ENCODE measurements around the gene SIDT1.

Gene SIDT1

DNA sequence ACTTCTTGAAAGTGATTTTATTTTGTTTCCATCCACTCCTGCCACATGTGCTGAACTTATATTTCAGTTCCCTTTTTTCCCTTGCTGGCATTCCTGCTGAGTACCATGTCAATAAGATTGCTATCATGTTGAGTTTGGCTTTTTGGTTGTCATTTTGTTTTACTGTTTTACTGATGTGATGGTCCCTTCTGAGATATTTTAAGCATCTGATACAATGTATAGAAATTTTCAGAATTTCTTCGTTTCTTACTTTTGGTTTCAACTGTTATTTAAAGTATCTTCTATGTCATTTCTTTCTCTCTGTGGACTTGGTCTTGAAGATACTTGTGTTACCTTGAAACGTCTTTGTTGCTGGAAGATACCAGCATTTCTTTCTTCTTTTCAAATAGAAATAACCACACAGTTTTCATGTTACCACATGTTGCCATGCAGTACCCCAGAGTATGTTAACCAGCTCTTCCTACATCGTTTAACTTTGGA lies 14.1 kb downstream of the SIDT1 start:
- DNase-seq: no peak

DNA sequence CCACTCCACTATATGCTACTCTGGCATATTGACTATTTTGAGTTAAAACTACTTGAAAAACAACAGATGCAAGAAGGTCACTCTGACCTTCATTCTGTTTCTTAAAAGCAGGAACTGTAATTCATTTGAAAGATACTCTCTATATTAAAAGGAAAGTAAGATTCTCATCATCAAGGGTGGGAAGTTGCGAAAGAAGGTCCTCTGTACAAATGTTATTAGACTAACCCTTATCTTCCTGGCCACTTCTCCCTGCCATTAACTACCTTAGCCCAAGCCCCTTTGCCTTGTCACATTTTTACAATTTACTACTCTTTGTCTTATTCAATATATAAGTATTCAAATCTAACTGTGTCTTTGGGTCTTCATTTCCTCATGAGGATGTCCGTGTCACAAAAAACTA lies 16.1 kb downstream of the SIDT1 start:
- DNase-seq: no peak

DNA sequence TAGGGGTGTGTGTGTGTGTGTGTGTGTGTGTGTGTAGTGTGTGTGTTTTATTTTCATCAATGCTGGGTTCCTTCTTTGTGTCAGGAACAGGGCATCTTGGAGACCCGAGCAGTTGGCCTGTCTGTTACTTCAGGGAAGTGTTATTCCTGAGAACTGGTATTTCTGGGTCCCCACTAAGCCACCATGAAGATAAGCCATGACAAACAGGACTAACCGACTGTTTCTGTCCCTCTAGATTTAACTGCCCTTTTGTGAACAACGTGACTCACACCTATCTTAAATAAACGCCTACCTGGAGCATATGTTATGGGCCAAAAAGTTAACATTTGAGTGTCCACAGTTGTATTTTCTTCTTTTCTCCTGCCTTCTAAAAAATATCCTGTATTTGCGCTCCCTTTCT lies 19.5 kb downstream of the SIDT1 start:
- DNase-seq: no peak

DNA sequence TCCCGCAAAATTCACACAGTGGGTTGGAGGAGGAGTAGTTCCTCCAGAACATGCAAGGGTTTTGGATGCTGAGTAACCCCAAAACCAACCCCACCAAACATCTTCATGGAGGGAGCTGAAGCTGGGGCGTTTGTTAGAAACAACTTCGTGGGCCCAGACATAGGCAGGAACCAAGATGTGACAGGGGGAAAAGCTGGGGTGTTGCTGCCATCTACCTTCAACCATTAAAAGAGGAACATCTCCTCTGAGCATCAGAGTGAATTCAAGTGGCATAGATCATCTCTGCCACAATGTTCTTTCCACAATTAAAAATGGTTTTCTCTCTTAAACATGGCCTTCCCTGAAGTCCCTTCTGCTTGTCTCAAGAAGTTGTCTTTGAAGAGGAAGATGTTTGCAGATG lies 20.5 kb downstream of the SIDT1 start:
- peak; percentile 3 for DNase-seq

DNA sequence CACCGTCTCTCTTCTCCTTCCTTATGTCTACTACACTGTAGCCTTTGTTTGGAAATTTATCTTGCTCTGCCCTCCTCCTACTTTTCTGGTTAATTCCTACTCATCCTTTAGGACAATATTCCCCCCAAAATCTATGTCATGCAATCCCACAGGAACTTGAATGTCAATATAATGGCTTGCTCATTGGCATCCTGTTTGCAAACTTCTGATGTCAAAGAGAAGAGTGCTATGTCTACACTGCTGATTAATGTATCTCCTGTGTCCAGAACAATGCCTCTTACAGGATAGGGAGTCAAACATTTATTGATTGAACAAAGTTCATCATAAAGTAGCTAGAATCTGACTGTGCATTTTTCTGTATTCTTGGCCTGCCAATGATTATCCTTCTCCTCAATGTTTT lies 22.8 kb downstream of the SIDT1 start:
- DNase-seq: no peak

DNA sequence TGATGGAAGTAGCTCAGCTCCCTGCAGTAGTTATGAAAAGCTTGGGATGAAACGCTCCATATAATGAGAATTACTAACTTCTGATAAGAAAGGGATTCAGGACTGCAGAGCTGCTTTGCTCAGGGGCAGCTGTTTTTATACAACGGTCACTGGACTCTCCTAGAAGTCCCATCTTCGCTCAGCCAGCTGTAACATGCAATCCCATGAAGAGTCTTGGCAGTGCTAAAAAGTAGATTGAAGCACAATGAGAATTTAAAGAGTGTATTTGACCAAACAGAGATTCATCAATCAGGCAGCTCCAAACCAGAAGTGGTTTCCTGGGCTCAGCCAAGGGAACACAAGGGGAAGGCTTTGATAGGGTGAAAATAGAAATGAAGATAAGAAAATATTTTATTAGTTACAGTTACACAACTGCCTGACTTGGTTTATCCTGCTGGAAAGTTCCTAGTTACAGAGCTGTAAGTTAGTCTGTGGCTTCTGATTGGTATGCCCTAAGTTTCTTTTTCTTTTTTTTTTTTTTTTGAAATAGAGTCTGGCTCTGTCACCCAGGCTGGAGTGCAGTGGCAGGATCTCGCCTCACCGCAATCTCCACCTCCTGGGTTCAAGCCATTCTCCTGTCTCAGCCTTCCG lies 24.1 kb downstream of the SIDT1 start:
- DNase-seq: no peak

DNA sequence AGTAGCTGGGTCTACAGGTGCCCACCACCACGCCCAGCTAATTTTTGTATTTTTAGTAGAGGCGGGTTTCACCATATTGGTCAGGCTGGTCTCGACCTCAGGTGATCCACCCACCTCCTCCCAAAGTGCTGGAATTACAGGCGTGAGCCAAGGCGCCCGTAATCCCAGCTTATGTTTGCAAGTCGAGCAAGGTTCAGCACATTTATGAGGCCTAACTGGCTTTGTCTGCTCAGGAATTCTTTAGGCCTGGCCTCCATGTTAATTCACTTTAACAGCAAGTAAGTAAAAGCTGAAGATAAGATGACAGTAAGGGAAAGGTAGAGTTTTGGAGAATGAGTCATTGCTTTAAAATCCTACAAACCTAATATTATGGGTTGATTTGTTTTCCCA lies 24.6 kb downstream of the SIDT1 start:
- no peak for DNase-seq

DNA sequence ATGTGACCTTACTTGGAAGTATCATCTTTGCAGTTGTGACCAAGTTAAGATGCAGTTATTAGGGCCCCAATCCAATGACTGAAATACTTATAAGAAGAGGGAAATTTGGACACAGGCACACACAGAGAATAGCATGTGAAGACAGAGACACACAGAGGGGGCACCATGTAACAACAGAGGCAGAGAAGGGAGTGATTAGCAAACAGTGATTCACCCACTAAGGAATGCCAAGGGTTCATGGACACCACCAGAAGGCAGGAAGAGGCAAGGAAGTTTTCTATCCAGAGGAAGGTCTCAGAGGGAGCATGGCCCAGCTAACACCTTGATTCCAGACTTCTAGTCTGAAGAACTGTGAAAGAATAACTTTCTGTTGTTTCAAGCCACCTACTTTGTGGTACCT lies 25.0 kb downstream of the SIDT1 start:
- DNase-seq: no peak

DNA sequence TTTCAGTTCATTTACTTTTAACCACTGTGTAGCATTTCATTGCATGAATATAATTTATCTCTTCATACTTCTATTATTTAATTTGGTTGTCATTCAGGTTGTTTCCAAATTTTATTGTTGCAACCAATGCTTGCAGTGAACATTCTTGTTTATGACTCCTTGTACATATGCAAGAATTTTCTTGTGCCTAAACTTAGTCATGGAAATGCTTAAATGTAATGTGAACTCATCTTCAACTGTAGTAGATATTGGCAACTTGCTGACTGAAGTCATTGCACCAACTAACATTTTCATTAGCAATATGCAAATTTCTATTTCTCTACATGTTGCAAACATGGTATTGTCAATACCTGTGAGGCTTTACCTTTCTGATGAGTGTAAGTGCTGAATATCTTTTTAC lies 26.7 kb downstream of the SIDT1 start:
- DNase-seq: no peak

DNA sequence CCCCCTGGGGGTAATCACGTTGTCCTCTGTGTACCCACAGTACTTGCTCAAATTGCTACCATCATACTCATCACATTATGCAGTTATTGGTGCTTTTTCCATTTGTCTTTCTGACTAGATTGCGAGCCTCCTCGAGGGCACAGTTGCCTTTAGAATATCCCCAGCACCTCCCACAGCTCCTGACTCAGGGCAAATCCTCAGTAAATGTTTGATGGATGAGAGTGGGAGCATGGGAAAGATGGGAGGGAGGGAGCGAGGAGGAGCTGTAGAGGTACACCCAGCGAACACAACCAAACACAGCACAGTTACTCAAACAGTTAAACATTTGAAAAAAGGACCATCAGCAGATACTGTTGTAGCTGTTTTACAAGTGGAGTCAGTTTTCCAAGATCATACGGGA lies 27.9 kb downstream of the SIDT1 start:
- peak; percentile 32 for DNase-seq

DNA sequence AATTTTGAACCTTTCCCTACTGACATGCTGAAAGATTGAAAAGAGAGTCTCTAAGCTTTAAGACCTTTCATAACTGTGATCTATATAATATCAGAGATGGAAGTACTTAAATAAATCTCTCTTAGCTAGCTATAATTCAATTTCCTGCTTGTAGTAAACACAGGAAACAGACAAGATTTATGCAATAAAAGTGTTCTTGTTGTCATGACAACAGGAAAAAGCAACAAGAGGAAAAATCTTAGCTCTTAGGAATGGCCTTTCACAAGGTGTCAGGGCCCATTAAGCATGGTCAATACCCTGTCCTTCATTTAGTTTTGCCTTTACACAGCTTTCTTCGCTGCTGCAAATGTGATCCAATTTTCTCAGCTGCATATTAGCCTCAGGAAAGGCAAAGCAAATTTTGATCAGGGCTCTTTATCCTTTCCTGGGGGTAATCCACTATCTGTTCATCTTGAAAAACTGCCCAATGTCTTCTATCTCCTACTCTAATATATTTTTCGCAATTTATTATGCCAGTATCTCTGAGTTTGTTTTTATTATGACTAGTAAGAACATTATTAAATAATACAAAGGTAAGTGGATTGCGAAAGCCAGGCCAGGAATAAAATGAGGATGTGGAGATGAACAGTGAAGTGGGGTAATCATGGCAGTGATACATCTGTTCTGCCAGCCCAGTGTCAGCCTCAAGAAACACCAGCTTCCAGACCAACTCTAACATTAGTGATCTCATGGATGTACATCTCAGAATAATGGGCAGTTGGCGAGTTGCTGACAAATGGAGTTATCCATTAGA lies 28.7 kb downstream of the SIDT1 start:
- peak; percentile 58 for DNase-seq

DNA sequence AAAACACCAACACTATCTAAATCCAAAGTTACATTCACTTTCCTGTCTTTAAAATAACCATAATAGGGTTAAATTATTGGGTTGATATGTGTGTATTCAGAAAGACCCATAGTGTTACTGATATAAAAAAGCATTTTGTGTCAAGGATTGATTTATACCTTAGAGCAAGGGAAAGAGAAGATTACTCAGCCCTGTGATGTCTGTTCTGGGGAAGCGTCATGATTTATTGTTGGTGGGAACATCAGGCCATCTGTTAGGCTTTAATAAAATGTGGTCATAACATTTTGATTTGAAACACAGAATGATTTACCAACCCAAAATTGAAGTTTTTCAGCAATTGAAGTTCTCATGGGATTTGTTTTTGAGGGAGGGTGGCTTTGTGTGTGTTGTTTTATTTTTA lies 33.2 kb downstream of the SIDT1 start:
- DNase-seq: peak; percentile 9

DNA sequence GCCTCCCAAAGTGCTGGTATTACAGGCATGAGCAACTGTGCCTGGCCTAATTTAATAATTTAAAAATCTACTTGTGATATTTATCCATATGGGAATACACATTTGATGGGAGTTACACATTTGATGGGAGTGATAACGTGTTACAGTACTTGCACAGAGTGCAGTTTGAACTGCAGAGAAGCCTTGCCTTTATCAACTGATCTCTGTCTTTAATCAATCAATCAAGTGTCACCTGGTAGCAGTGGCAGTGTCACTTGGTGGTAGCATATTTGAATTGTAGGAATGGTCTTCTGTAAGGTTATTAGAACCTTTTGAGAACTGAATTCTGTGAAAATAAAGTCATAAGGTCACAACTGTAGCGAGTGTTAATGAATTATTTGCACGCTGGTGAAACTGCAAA lies 37.8 kb downstream of the SIDT1 start:
- DNase-seq: no peak

DNA sequence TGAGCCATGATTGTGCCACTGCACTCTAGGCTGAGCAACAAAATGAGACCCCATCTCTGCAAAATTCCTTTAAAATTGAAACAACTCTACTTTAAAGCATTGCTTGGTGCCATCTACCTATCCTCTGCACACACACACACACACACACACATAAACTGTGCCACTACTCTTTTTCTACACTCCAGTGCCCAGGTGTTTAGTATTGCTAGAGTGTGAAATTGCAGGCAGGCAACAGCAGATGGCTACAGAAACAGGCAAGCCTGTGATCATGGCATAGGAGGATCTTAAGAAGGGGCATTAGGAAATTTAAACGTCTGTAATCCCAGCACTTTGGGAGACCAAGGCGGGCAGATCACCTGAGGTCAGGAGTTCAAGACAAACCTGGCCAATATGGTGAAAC lies 39.0 kb downstream of the SIDT1 start:
- DNase-seq: peak; percentile 27

DNA sequence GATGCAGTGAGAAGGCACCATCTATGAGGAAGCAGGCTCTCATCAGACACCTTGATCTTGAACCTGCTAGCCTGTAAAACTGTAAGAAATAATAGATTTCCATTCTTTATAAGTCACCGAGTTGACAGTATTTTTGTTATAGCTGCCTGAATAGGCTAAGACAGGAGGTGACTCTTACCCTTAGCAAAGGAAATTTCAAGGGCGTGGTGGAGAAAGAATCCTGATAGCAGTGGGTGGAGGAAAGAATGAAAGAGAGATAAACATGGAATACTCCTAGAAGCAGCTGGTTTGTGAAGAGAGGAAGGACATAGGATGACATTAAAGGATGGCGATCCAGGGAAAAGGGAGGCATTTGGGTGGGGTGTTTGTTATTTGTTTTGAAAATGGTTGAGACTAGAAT lies 41.4 kb downstream of the SIDT1 start:
- DNase-seq: no peak

DNA sequence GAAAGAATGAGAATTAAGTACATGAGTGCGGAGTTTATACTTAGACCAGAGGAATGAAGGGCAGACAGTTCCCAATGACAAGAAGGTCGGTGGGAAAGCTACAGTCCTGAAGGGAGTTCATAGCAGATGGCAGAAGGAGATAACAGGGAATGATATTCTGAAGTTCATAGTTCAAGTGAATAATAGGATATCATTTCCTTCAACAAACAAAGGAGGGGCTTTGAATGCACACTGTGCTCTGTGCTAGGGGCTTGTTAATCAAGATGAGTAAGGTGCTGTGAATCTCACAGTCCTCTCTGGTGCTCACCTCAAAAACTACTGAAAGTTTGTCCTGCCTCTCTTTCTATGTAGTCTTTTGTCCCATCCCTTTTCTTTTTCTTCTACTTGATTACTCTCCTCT lies 41.9 kb downstream of the SIDT1 start:
- peak; percentile 61 for DNase-seq

DNA sequence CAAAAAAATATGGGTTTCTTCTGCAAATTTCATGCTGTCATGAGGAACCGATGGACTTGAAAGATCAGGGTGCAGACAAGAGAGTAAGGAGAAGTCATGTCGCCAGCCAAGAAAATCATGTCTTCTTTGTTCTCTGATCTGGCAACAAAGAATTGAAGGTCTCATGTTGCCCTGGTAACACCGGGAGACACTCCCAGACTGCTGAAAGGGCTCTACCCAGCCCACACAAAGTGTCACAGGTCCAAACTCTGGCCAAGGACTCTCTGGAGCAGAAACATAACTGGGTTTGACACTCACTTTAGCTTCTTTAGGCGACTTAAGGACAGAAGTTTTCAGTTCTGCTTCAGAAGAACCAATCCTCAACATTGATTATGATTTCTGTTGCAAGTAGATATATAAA lies 42.9 kb downstream of the SIDT1 start:
- peak; percentile 79 for DNase-seq

DNA sequence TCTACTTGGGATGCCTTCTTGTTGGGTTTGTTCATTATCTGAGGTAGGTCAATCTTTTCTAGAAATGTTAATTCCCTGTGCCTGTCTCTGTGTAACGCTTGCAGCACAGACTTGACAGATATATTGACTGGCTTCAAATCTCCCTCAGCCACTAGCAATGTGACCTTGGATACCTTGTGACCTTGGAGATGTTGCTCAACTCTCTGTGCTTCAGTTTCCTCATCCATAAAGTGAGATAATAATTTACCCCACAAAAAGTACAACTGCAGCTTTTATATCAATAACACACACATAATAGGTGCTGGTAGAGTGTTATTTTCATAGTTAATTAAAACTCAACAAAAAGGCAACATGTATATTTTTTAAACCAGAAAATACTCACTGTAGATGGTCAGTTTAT lies 52.9 kb downstream of the SIDT1 start:
- no peak for DNase-seq

DNA sequence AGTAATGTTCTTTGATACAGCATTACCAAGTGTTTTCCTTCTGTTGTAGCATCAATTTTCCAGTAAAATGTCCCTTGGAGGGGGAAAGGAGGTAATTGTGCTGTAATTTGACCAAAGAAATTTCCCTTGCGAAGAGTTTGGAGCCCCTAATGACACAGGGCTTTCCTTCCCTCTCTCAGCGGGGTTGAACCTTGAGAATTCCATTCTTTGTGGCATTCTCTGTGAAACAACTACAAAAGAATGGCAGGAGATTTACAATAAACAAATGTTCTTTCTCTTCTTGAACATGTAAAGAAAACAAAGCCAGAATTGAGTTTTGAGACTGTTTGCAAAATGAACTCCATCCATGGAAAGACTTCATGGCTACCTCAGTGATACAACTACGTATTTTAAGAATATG lies 53.4 kb downstream of the SIDT1 start:
- DNase-seq: no peak

DNA sequence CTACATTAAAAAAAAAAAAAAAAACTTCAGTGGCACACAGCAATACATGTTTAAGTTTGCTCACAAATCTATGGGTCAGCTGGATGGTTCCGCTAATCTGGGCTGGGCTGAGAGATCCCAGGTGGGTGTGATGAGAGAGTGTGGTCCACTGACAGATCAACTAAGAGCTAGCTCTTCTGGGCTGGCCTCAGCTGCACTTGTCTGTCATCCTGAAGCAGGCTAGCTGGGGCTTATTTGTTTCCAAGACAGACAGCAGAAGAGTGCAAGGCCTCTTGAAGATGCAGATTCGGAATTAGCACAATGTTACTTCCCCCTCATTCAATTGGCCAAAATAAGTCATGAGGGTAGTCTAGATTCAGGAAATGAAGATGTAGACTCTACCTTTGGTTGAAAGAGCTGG lies 56.5 kb downstream of the SIDT1 start:
- DNase-seq: no peak

DNA sequence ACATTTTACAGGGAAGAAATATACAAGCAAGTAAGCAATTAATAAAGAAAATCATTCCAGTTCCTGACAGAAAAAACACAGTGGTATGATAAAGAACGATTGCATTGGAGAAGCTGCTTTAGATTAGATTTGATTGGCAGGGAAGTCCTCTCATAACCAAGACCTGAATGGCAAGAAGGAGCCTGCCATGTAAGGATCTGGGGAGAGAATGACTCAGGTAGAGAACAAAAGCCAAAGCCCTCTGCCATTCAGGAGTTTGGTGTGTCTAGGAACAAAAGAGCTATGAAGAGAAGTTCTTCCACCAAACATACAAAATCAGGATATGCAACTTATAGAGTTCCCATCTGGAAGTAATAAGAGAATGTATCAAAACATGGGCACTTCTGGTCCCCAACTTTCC lies 57.6 kb downstream of the SIDT1 start:
- DNase-seq: no peak

DNA sequence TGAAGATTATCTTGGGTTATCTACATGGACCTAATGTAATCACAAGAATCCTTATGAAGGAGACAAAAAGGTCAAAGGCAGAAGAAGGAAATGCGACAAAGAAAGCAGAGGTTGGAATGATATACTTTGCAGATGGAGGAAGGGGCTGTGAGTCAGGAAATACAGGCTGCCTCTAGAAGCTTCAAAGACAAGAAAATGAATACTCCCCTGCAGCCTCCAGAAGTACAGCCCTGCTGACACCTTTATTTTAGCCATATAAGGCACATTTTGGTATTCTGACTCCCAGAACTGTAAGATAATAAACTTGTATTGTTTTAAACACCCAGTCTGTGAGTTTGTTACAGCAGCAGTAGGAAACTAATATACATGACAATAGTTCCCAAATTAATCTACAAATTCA lies 58.6 kb downstream of the SIDT1 start:
- DNase-seq: no peak

DNA sequence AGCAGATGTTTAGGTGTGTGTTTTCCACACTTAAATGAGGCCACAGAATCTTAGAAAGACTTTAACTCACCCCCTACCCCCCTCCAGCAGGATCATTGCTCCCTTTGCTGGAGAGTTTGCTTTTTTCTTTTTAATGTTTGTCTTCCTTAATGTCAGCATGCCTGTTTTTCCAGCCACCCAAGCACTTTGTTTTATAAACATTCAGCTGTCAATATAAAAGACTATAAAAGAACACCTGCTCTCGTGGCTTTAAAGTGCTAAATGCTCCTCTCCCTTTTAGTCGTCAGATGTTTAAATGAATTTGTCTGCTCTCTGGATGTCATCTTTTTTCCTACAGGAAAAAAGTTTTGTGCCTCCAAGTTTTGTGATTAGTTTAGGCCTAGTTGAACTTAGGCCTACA lies 61.7 kb downstream of the SIDT1 start:
- DNase-seq: peak; percentile 28

DNA sequence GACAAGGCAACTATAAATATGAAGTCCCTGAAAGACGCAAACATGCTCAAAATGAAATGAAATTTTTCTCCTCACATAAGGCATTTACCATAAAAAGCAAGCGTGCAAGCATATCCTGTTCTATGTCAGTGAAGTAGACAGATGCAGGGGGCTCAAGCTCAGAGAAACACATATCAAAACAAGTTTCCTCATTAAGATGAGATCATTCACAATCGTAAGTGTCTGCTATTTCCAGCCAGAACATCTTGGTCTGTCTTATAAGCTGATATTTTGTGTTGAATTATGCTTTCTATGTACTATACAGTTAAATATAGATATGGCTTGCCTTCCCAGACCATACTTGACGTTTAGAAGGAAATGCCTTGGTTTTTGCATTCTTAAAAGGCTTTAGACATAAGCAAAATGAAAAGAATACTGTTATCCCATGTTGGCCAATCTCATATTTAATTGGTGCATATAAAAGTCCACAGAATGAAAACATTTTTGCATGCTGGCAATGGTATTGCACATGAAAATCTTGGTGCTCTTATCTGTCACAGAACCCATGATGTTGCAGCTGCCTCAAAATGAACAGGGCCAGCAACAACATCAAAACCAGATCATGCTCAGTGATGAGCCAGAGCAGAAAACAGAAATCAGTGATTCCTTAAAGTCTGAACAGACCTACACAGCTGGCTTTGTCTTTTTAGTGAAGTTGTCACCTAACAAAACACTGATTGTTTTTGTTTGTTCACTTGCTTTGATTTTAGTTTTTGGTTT lies 65.4 kb downstream of the SIDT1 start:
- DNase-seq: no peak
